IPS-11a (cell line): ENCODE measurements around the gene CBL.

Experiments used
- H3K4me3 ChIP-seq: one replicate; pipeline ENCODE4 v1.5.1; 2013; ENCODE audit warnings: low read depth, low read length, control low read depth

CBL gene

GRCh38 chr11:119329320-119329719 lies 123.2 kb downstream of the CBL start:
- no peak overlapping the region for H3K4me3 ChIP-seq

DNA sequence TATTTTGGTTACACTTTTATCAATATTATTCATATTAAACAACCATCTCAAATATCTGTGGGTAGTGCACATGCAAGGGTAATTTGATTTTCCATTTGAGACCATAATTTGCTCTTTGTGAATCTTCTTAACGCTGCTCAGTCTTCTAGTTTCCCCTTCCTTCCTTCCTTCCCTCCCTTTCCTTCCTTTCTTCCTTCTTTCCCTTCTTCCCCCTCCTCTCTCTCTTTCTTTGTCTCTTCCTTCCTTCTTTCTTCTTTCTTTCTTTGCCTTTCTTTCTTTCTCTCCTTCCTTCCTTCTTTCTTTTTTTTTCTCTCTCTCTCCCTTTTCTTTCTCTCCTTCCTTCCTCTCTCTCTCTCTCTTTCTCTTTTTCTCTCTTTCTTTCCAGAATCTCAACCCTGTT lies 124.1 kb downstream of the CBL start:
- no peak overlapping the region for H3K4me3 ChIP-seq

- H3K4me3 ChIP-seq = no peak overlapping the region
Measured at GRCh38 chr11:119332111-119332765, 126.1 kb downstream of the CBL start.

DNA sequence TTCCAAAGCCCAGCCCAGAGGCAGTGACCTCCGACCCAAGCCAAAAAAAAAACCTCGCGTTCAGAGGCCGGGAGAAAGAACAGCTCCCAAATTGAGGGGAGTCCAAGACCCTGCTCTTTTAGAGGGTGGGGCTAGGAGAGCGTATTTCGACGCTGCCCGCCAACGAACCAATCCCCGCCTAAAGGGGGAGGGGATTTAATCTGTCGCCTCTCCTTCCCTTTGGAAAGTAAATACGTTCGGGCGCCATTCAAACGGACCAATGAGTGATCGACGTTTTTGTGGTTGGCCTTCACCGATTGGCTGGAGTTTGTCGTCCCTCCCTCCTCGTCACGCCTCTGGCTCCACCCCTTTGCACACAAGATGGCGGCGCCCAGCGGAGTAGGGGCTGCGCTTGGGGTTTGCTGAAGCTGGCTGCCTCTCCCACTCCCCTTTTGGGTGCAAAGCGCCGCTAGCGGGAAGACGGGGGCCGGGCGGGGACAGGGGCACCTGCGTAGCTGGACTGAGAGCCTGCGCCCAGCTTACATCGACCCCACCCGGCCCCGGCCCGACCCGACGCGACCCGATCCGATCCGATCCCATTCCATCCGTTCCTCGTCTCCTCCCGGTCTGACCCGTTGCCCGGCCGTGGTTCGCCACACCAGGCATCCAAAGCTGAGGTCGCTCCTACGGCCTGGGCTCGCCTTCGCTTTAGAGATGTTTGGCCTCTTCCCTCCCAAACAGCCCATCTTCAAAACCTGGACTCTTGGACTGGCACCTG lies 128.2 kb downstream of the CBL start, which contains the start of gene RNF26:
Gene RNF26, plus strand, starts transcription at position 354 of the 757 bp plus-strand sequence. CDS start 596 bp downstream, outside the sequence.
- H3K4me3 ChIP-seq = peak within 1 kb of the TSS; percentile 98

DNA sequence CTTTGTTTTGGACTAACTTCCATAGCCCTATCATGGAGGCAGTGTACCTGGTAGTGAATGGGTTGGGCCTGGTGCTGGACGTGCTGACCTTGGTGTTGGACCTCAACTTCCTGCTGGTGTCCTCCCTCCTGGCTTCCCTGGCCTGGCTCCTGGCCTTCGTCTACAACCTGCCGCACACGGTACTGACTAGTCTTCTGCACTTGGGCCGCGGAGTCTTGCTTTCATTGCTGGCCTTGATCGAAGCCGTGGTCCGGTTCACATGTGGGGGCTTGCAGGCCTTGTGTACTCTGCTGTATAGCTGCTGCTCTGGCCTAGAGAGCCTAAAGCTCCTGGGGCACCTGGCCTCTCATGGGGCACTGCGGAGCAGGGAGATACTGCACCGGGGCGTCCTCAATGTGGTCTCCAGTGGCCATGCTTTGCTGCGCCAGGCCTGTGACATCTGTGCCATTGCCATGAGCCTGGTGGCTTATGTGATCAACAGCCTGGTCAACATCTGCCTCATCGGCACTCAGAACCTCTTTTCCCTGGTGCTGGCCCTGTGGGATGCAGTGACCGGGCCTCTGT lies 129.0 kb downstream of the CBL start:
- H3K4me3 ChIP-seq = peak overlapping the region; percentile 98

- H3K4me3 ChIP-seq = peak overlapping the region; percentile 98
Measured at GRCh38 chr11:119335655-119336543, 129.8 kb downstream of the CBL start.

DNA sequence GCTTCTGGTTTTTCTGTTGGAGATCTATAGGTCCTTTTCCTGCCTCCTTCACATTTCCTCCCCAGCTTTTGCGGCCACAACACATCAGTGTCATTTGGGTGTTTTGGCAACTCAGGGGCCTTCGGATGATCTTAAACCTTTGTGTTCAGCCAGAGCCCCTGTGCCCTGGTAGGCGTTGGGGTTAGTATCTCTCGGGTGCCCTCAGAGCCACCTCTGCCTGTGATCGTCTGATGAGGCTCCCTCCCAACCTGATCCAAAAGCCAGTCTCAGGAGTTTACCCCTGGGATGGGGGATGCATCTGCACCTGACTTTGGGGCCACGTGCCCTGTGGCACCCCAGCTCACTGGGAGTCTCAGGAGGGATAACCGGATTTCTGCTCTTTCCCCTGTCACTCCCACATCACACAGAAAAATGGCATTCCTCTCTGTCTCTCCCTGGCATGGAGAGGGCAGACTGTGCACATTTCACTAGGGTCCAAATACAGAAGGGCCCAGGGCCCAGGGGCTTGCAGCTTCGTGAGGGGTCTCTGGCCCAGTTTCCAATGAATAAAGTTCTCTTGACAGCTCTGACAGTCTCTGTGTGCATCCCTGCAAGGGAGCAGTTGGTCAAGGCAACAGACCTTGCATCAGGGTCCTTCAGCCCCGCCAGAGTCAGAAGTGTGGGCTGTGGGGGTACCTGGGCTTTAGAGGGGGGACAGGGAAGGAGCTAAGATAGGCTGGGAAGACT lies 130.8 kb downstream of the CBL start:
- no peak overlapping the region for H3K4me3 ChIP-seq

GRCh38 chr11:119337581-119338317 lies 131.6 kb downstream of the CBL start:
- peak overlapping the region; percentile 4 for H3K4me3 ChIP-seq

- H3K4me3 ChIP-seq = peak overlapping the region; percentile 4
Measured at GRCh38 chr11:119338318-119338890, 132.3 kb downstream of the CBL start.

- H3K4me3 ChIP-seq = peak overlapping the region; percentile 33
Measured at GRCh38 chr11:119338965-119339588, 132.9 kb downstream of the CBL start.

DNA sequence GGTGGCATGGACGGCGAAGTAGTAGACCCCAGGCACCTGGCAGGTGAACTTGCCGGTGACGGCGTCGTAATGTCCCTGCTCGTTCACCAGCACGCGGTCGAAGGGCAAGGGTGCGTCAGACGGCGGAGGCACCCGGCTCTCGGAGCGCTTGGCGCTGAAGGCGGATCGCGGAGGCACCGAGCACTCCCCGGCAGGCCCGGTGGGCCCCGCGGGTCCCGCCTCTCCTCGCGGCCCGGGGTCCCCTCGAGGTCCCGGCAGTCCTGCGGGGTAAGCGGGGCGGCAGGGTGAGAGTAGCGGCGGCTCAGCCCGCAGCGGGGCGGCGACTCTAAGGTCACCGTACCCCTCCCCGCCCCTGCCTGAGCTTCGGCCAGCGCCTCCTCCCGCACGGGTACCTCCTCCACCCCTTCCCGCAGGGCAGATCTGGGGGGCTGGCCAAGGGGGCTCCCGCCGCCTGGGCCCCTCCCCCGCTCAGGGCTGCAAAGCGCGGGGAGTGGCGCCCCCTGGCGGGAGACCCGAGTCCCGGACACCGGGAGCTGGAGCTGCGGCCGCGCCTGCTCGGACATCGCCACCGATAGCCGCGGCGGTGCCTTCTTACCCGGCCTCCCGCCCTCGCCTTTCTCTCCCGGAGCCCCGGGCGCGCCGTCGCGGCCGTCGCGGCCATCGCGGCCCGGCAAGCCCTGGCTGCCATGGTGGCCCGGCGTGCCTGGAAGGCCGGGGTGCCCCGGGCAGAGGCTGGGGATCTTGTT lies 133.6 kb downstream of the CBL start:
- H3K4me3 ChIP-seq = peak overlapping the region; percentile 33

DNA sequence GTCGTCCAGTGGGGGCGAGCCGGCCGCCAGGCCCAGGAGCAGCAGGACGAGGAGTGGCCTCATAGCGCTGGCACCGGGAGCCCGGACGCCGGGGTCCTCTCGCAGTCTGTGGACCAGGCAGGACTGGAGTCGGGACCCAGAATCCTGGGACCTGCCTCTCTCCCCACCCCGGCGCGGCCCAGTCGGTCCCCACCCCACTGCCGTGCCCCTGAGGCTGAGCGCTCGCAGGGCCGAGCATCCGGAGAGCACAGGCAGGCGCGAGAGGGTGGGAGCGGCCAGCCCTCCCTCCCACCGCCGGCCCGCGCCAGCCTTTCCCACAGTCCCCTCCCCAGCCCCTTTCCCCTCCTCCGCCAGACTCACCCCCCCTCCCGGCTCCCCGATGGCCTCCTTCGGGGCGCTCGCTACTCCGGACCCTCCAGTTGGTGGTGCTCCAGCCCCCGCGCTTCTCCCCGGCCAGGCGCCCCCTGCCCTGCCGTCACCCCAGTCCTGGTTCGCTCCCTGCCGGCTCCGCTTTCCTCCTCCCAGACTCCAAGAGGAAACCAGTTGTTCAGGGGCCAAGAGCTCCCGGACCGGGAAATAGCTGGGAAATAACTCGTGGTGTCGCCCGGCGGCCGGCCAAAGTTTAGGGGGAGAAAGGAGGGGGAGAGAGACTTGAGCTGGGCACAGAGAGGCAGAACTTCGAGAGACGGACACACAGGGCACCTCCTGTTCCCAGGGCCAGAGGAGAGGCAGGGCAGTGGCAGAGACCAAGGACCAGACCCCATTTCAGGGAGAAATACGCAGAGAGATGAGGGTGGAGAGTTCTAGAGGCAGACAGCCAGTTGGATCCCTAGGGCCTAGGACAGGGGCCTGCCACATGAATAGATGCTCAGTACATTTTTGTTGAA lies 134.4 kb downstream of the CBL start, which contains the start of gene C1QTNF5:
Gene C1QTNF5, minus strand, starts transcription at position 549 of the 887 bp plus-strand sequence. Its CDS starts 486 bp downstream, at position 63.
- H3K4me3 ChIP-seq = peak within 1 kb of the TSS; percentile 33

DNA sequence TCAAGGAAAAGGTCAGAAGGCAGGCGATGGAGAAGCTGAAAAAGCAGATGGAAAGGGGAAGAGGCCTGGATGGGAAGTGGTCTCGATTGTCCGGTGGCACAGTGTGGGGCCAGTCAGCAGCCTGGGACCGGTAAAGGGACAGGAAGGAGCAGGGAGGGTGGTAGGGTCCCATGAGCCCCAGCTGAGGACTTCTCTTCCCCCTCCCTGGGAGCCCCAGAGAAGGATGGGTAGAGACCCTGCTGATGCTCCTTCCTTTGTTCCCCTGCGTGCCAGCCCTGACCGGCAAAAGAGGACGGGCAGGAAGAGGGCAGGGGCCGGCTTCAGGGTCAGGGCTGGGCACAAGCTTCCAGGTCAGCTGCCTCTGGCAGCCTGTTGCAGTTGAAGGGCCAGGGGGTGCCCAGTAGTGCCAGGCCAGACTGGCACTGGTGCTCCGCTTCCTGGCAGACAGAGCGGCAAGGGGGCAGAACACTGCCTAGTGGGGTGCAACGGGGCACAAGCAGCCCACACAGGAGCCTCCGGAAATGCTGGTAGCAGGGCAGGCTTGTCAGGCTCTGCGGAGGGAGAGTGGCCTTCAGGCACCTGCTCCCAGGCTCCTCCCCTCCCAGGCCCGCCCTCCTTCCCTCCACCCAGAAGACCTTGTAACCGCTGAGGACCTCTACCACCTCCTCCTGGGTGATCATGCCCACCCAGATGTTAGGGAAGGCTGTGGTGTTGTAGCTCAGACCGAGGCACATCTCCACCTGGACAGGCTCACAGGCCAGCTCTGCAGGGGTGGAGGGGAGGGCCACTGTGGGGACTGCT lies 135.3 kb downstream of the CBL start:
- no peak overlapping the region for H3K4me3 ChIP-seq

GRCh38 chr11:119342023-119342300 lies 135.8 kb downstream of the CBL start:
- H3K4me3 ChIP-seq = no peak overlapping the region

DNA sequence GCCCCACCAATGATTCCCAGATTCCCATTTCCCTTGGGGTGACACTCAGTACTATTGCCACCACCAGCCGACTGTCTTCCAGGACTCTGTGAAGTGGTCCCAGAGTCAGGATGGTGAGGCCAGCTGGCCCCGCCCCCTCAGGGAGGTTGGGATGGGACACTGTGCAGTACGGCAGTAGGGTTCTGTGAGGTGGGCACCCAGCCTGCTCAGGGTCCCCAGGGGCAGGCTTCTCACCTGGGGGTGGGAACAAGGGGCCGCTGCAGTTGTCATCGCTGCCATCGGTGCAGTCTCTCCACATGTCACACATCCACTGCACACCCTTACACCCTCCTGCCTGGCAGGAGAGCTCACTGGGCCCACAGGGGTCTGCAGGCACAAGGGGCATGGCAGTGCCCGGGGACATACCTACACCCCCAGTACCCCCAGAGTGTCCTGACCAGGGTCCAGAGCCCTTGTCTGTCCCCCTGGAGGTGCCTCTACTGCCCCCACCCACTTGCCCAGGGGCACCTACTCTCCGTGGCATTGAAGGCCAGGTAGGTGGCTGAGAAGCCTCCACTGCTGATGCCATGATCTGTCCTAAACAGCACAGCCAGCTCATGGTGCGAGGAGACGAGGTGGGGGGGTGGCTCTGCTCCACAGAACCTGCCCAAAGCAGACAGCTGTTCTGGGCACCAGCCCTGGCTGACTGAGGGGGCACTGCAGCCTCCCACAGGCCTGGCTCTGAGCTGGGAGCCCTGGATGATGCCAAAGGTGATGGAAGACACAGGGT lies 136.4 kb downstream of the CBL start:
- H3K4me3 ChIP-seq = no peak overlapping the region

- no peak overlapping the region for H3K4me3 ChIP-seq
Measured at GRCh38 chr11:119343726-119344125, 137.6 kb downstream of the CBL start.
